ENCODE data around the gene PRKCZ.

- TF ChIP-seq CTCF (IDR thresholded peaks at IDR 0.05; ENCODE audit: insufficient read depth, low read depth, low read length) (no peak), EZH2 (IDR thresholded peaks at IDR 0.05; ENCODE audit: insufficient read depth, low read length) (no peak)
Observed at GRCh38 chr1:2228694-2229036, 178.5 kb downstream of the PRKCZ start.

All from astrocyte (in vitro differentiated cells and primary cell).